ENCODE measurements around the gene SNU13.

Gene SNU13

DNA sequence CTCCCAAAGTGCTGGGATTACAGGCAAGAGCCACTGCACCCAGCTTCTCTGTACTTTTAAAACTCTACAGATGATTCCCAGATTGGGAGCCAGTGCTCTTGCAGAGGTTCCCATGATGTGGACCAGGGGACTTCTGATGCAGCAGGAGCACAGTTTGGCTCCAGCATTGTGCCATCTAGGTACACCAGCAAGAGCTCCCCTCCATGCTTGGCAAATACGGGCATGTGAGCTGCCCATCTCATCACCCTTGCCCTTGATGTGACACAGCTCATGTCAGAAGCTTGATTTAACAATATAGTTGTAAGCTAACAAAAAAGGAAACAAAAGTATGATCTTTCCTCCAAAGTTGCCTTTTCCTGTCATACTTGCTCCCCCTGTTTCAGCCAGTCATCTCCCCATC, 28.7 kb downstream of the SNU13 start:
- TF ChIP-seq, protein P1, sequence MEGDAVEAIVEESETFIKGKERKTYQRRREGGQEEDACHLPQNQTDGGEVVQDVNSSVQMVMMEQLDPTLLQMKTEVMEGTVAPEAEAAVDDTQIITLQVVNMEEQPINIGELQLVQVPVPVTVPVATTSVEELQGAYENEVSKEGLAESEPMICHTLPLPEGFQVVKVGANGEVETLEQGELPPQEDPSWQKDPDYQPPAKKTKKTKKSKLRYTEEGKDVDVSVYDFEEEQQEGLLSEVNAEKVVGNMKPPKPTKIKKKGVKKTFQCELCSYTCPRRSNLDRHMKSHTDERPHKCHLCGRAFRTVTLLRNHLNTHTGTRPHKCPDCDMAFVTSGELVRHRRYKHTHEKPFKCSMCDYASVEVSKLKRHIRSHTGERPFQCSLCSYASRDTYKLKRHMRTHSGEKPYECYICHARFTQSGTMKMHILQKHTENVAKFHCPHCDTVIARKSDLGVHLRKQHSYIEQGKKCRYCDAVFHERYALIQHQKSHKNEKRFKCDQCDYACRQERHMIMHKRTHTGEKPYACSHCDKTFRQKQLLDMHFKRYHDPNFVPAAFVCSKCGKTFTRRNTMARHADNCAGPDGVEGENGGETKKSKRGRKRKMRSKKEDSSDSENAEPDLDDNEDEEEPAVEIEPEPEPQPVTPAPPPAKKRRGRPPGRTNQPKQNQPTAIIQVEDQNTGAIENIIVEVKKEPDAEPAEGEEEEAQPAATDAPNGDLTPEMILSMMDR (IDR thresholded peaks at IDR 0.05; ENCODE audit: control insufficient read depth, extremely low read depth, insufficient read depth), result no peak
- H3K4me3 ChIP-seq (ENCODE audit: low read depth, low read length), result no peak overlapping the region
- DNase-seq (ENCODE audit: low read depth), result no peak

DNA sequence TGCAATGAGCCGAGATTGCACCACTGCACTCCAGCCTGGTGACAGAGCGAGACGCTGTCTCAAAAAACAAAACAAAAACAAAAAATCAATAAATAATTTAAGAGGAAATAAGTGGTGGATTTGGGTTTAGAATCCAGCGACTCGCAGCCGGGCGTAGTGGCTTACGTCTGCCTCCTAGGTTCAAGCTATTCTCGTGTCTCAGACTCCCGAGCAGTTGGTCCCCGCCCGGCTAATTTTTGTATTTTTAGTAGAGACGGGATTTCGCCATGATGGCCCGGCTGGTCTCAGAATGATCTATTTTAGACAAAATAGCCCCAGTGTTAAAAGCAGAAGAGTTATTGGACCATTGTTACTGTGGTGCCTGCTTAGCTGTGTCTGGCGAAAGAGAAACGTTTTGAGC, 29.8 kb downstream of the SNU13 start:
- TF ChIP-seq, protein P1 (IDR thresholded peaks at IDR 0.05; ENCODE audit: control insufficient read depth, extremely low read depth, insufficient read depth), result no peak
- no peak for DNase-seq (ENCODE audit: low read depth)
- no peak overlapping the region for H3K4me3 ChIP-seq (ENCODE audit: low read depth, low read length)

DNA sequence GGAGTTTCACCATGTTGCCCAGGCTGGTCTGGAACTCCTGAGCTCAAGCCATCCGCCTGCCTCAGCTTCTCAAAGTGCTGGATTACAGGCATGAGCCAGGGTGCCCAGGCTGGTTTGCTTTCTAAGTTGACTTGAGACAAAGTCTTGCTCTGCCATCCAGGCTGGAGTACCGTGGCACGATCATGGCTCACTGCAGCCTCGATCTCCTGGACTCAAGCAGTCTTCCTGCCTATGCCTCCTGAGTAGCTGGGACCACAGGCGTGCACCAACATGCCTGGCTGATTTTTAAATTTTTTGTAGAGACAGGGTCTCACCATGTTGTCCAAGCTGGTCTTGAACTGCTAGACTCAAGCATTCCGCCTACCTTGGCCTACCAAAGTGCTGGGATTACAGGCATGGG, 31.0 kb downstream of the SNU13 start:
- TF ChIP-seq, protein P1 (IDR thresholded peaks at IDR 0.05; ENCODE audit: control insufficient read depth, extremely low read depth, insufficient read depth), result no peak
- H3K4me3 ChIP-seq (ENCODE audit: low read depth, low read length), result no peak overlapping the region
- no peak for DNase-seq (ENCODE audit: low read depth)

DNA sequence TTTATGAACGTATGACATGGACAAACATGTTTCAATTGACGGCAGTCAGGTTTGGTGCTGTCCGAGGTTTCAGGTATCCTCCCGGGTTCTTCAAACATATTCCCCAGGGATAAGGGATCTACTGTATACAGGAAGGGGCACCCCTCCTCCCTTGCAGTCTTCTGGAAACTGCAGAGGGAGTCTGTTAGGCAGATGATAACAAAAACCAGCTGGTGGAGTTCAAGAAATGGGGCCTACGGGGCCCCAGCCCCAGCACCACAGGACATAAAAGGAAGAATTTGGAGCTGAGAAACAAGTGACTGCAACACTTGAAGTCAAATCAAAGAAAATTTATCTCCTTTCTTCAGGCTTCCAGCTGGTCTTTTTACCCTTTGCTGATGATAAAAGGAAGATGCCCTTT, 32.1 kb downstream of the SNU13 start:
- no peak overlapping the region for H3K4me3 ChIP-seq (ENCODE audit: low read depth, low read length)
- TF ChIP-seq, protein P1 (IDR thresholded peaks at IDR 0.05; ENCODE audit: control insufficient read depth, extremely low read depth, insufficient read depth), result no peak
- no peak for DNase-seq (ENCODE audit: low read depth)

DNA sequence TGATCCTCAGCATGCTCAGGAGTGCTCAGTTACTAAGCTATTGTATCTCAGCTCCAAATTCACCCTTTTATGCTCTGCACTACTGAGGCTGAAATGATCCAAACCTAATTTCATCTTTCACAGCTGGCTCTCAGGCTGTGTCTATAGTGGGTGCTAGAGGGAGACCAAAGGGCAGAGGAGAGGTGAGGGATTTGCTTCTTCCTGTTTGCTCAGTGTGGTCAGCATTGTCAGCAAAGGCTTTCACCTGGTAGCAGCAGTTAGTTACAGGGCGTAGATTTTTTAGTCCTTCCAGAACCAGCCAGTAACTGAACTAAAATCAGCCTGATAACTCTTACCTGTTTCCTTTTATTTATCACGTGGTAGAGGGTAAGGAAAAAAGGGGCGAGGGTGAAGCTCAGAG, 34.3 kb downstream of the SNU13 start:
- TF ChIP-seq, protein P1 (IDR thresholded peaks at IDR 0.05; ENCODE audit: control insufficient read depth, extremely low read depth, insufficient read depth), result no peak
- H3K4me3 ChIP-seq (ENCODE audit: low read depth, low read length), result no peak overlapping the region
- no peak for DNase-seq (ENCODE audit: low read depth)

DNA sequence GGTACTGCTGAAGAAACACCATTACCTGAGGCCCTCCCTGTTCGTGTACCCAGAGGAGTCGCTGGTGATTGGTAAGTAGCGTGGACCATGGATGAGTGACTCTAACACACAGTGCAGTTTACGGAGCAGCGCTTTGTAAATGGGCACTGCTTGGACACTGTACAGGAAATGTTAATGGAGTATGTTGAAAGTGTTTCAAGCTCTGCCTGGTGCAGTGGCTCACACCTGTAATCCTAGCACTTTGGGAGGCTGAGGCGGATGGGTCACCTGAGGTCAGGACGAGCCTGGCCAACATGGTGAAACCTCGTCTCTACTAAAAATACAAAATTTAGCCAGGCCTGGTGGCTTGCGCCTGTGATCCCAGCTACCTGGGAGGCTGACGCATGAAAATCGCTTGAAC, 37.8 kb downstream of the SNU13 start:
- TF ChIP-seq, protein P1 (IDR thresholded peaks at IDR 0.05; ENCODE audit: control insufficient read depth, extremely low read depth, insufficient read depth), result no peak
- H3K4me3 ChIP-seq (ENCODE audit: low read depth, low read length), result no peak overlapping the region
- no peak for DNase-seq (ENCODE audit: low read depth)

DNA sequence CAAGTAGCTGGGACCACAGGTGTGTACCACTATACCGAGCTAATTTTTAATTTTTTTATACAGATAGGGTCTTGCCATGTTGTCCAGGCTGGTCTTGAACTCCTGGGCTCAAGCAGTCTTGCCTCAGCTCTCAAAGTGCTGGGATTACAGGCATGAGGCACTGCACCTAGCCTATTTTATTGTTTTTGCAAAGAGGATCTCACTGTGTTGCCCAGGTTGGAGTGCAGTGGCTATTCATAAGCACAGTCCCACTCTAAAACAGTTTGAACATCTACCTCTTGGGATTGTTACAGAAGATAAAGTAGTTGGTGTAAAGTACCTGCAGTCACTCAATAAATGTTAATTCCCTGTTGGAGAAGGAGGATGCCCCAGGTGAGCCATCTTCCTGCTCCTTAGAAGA, 38.4 kb downstream of the SNU13 start:
- TF ChIP-seq, protein P1 (IDR thresholded peaks at IDR 0.05; ENCODE audit: control insufficient read depth, extremely low read depth, insufficient read depth), result no peak
- no peak for DNase-seq (ENCODE audit: low read depth)
- no peak overlapping the region for H3K4me3 ChIP-seq (ENCODE audit: low read depth, low read length)

Data from LNCaP clone FGC (cell line).